ENCODE data around the gene AUNIP. TPM values are rescaled to one million over a fixed set of nuclear protein-coding genes. Genes with fewer than 3 reads are reported as not detected.

The AUNIP gene
- polyA plus RNA-seq, 1 experiment = 1.4 TPM

- Histone ChIP-seq H3K4me3 (ENCODE audit: low read depth, low read length) (no peak overlapping the region), H3K36me3 (ENCODE audit: control insufficient read depth, insufficient read depth, low read length) (no peaks in the 10 kb centered on the region), H3K27me3 (ENCODE audit: control insufficient read depth, insufficient read depth, low read length) (peaks cover 8% of the 10 kb centered on the region)
- TF ChIP-seq, protein P1, sequence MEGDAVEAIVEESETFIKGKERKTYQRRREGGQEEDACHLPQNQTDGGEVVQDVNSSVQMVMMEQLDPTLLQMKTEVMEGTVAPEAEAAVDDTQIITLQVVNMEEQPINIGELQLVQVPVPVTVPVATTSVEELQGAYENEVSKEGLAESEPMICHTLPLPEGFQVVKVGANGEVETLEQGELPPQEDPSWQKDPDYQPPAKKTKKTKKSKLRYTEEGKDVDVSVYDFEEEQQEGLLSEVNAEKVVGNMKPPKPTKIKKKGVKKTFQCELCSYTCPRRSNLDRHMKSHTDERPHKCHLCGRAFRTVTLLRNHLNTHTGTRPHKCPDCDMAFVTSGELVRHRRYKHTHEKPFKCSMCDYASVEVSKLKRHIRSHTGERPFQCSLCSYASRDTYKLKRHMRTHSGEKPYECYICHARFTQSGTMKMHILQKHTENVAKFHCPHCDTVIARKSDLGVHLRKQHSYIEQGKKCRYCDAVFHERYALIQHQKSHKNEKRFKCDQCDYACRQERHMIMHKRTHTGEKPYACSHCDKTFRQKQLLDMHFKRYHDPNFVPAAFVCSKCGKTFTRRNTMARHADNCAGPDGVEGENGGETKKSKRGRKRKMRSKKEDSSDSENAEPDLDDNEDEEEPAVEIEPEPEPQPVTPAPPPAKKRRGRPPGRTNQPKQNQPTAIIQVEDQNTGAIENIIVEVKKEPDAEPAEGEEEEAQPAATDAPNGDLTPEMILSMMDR (IDR thresholded peaks at IDR 0.05; ENCODE audit: insufficient read depth, low read depth, low read length) = no peak
- POLR2A ChIA-PET = no interaction called here
- CTCF ChIA-PET = interaction anchor here (1.3 to 8.6 kb wide), 2 partner anchors 8 to 185 kb away, joined by 4 to 125 read pairs; no protein-coding TSS in a partner anchor
- DNase-seq (ENCODE audit: low read depth) = no peak
Observed at GRCh38 chr1:25793585-25794170, 65.6 kb downstream of the AUNIP start.

- CTCF ChIA-PET = interaction anchor here (1.7 to 8.6 kb wide), 2 partner anchors 33 to 183 kb away, joined by 5 to 125 read pairs; no protein-coding TSS in a partner anchor
Observed at GRCh38 chr1:25792115-25792514, 67.1 kb downstream of the AUNIP start.

DNA sequence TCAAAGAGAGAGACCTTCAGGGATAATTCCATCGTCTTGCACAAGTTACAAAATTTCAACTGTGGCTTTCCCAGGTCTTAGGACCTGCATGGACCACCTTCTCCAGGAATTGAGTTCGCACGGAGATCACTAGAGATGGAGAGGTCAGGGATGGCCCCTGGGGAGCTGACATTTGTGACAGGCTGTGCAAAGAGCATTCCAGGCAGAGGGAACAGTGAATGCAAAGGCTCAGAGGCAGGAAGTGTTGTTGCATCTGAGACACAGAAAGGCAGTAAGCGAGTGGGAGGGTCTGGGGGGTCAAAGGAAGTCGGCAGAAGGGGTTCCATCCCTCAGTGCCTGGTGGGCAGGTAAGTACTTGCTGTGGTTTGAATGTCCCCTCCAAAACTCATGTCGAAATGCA lies 68.8 kb downstream of the AUNIP start:
- POLR2A ChIA-PET = no interaction called here
- TF ChIP-seq, protein P1 (IDR thresholded peaks at IDR 0.05; ENCODE audit: insufficient read depth, low read depth, low read length) = no peak
- DNase-seq (ENCODE audit: low read depth) = no peak
- H3K36me3 ChIP-seq (ENCODE audit: control insufficient read depth, insufficient read depth, low read length) = no peaks in the 10 kb centered on the region
- H3K4me3 ChIP-seq (ENCODE audit: low read depth, low read length) = no peak overlapping the region
- peaks cover 8% of the 10 kb centered on the region for H3K27me3 ChIP-seq (ENCODE audit: control insufficient read depth, insufficient read depth, low read length)
- CTCF ChIA-PET = no interaction called here

More at GRCh38 chr1:25792115-25792514, 67.1 kb downstream of the AUNIP start:
- Histone ChIP-seq H3K4me3 (ENCODE audit: low read depth, low read length) (no peak overlapping the region), H3K27me3 (ENCODE audit: control insufficient read depth, insufficient read depth, low read length) (peaks cover 8% of the 10 kb centered on the region), H3K36me3 (ENCODE audit: control insufficient read depth, insufficient read depth, low read length) (no peaks in the 10 kb centered on the region)
- TF ChIP-seq, protein P1 (IDR thresholded peaks at IDR 0.05; ENCODE audit: insufficient read depth, low read depth, low read length) = no peak
- DNase-seq (ENCODE audit: low read depth) = no peak
- POLR2A ChIA-PET = no interaction called here

- DNase-seq (ENCODE audit: low read depth) = no peak
- Histone ChIP-seq H3K27me3 (ENCODE audit: control insufficient read depth, insufficient read depth, low read length) (peaks cover 8% of the 10 kb centered on the region), H3K4me3 (ENCODE audit: low read depth, low read length) (no peak overlapping the region), H3K36me3 (ENCODE audit: control insufficient read depth, insufficient read depth, low read length) (no peaks in the 10 kb centered on the region)
- TF ChIP-seq, protein P1 (IDR thresholded peaks at IDR 0.05; ENCODE audit: insufficient read depth, low read depth, low read length) = no peak
- CTCF ChIA-PET = interaction anchor here (0.6 to 2.6 kb wide), 8 partner anchors 8 to 220 kb away, joined by 3 to 20 read pairs (median 4); no protein-coding TSS in a partner anchor
- POLR2A ChIA-PET = no interaction called here
Observed at GRCh38 chr1:25787760-25788166, 71.5 kb downstream of the AUNIP start.

- no peak for DNase-seq (ENCODE audit: low read depth)
- POLR2A ChIA-PET = no interaction called here
Observed at GRCh38 chr1:25786887-25787759, 72.1 kb downstream of the AUNIP start.

More at GRCh38 chr1:25786887-25787759, 72.1 kb downstream of the AUNIP start:
- CTCF ChIA-PET = interaction anchor here (0.5 to 2.6 kb wide), 10 partner anchors 9 to 220 kb away, joined by 3 to 20 read pairs (median 3); no protein-coding TSS in a partner anchor
- peaks cover 8% of the 10 kb centered on the region for H3K27me3 ChIP-seq (ENCODE audit: control insufficient read depth, insufficient read depth, low read length)
- TF ChIP-seq, protein P1 (IDR thresholded peaks at IDR 0.05; ENCODE audit: insufficient read depth, low read depth, low read length) = no peak
- H3K36me3 ChIP-seq (ENCODE audit: control insufficient read depth, insufficient read depth, low read length) = no peaks in the 10 kb centered on the region
- H3K4me3 ChIP-seq (ENCODE audit: low read depth, low read length) = no peak overlapping the region

Data from BJ (cell line).